ENCODE measurements around the gene DRAM1.

DRAM1 gene, protein sequence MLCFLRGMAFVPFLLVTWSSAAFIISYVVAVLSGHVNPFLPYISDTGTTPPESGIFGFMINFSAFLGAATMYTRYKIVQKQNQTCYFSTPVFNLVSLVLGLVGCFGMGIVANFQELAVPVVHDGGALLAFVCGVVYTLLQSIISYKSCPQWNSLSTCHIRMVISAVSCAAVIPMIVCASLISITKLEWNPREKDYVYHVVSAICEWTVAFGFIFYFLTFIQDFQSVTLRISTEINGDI

DNA sequence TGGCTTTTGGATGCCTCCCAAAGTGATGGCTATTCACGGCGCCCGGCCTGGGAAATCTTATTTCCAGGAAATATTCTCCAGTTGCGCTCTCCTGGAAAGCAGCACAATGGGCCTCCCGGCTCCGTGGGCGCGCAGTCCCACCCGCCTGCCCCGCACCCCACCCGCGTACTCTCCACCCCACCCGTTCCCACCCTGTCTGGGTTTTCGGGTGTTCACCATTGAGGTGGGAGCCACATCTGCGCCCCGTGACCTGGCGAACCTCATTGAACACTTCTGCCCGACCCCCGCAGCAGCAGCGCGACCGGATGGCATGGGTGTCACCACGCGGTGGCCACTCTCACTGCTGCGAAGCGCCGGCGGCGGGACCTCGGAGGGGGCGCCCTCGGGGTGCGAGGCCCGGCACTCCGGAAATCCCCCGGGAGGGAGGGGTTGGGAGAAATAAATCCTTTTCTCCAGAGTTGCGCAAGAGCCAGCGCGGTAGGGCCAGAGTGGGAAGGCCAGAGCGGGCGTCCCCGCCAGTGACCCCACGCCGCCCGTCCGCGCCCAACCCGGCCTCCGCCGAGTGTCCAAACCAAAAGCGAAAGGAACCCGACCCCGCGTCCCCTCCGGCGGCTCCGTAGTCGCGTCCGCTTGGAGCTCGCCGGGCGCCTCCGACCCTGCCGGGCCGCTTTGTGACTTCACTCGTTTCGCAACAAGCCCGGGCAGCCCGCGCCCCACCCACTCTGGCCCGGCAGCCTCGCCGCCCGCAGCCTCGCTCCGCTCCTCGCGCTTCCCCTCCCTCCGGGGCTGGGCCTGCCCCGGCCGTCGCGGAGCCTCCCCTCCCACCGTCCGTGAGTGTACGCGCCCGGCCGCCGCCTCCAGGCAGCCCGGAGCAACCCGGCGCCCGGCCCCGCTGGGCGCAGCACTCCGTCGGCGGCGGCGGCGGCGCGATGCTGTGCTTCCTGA, at the start of gene DRAM1:
DRAM1 (plus strand) TSS at position 720 of the 945 bp plus-strand sequence; CDS start at position 930, 210 bp downstream.
- TF ChIP-seq, protein P1, sequence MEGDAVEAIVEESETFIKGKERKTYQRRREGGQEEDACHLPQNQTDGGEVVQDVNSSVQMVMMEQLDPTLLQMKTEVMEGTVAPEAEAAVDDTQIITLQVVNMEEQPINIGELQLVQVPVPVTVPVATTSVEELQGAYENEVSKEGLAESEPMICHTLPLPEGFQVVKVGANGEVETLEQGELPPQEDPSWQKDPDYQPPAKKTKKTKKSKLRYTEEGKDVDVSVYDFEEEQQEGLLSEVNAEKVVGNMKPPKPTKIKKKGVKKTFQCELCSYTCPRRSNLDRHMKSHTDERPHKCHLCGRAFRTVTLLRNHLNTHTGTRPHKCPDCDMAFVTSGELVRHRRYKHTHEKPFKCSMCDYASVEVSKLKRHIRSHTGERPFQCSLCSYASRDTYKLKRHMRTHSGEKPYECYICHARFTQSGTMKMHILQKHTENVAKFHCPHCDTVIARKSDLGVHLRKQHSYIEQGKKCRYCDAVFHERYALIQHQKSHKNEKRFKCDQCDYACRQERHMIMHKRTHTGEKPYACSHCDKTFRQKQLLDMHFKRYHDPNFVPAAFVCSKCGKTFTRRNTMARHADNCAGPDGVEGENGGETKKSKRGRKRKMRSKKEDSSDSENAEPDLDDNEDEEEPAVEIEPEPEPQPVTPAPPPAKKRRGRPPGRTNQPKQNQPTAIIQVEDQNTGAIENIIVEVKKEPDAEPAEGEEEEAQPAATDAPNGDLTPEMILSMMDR (IDR thresholded peaks at IDR 0.05; ENCODE audit: low read depth, low read length, poor library complexity, severe bottlenecking): no peak
- TF ChIP-seq EZH2phosphoT487 (IDR thresholded peaks at IDR 0.05; ENCODE audit: borderline replicate concordance, low read length): 0 out of 2 replicates have a peak, but pooled peaks have one; percentile 68
- H3K9me3 ChIP-seq (ENCODE audit: control insufficient read depth, insufficient read depth, low read length): no peaks in the 10 kb centered on the region
- no peaks in the 10 kb centered on the region for H3K79me2 ChIP-seq (ENCODE audit: control insufficient read depth, low read length)
- H3K4me1 ChIP-seq (ENCODE audit: control insufficient read depth, low read length): peaks cover 8% of the 10 kb centered on the region
- no peaks in the 10 kb centered on the region for H3K36me3 ChIP-seq (ENCODE audit: control insufficient read depth, low read length)
- no peaks in the 10 kb centered on the region for H3F3A ChIP-seq (ENCODE audit: control insufficient read depth, insufficient read depth)
- no peak within 1 kb of the TSS for H3K27ac ChIP-seq (ENCODE audit: low read depth, low read length)
- peak within 1 kb of the TSS; percentile 60 for H3K4me3 ChIP-seq (ENCODE audit: low read length)
- H3K4me2 ChIP-seq (ENCODE audit: low read length): peak within 1 kb of the TSS; percentile 58
- H3K9me2 ChIP-seq (replicated peaks; ENCODE audit: control insufficient read depth, low read length): no peaks in the 10 kb centered on the region
- no peaks in the 10 kb centered on the region for H4K20me1 ChIP-seq (ENCODE audit: control insufficient read depth, insufficient read depth, low read depth, low read length)
- H3K27me3 ChIP-seq (ENCODE audit: control insufficient read depth, low read length): peaks cover 26% of the 10 kb centered on the region

DNA sequence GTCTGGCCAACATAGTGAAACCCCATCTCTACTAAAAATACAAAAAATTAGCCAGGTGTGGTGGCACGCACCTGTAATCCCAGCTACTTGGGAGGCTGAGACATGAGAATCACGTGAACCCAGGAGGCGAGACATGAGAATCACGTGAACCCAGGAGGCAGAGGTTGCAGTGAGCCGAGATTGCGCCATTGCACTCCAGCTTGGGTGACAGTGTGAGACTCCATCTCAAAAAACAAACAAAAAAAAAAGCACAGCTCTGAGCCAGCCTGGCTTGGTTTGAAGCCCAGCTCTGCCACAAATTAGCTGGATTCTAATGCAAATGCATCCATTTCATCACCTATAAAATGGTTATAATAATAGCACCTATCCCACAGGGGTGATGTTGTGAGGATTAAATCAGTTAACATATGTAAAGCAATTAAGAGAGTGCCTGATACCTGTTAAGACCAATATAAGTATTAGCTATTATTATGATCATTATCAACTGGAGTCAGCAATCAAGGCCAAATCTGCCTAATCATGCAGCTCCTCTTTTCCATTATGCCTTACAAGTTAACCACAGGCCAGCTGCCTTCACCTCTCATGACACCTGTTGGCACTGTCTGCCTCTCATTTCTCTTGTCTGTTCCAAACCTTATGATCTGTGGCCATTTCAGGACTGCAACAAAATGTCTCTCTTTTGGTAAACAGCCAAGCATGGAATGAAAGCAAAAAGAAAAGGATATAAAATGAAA, 48.8 kb upstream of the DRAM1 start:
- Histone ChIP-seq H3K36me3 (ENCODE audit: control insufficient read depth, low read length) (0 out of 2 replicates have a peak, but pooled peaks cover 3% of the 10 kb centered on the region), H3K27me3 (ENCODE audit: control insufficient read depth, low read length) (no peaks in the 10 kb centered on the region), H4K20me1 (ENCODE audit: control insufficient read depth, insufficient read depth, low read depth, low read length) (no peaks in the 10 kb centered on the region), H3K4me2 (ENCODE audit: low read length) (peak overlapping the region; percentile 92), H3K79me2 (ENCODE audit: control insufficient read depth, low read length) (peaks cover 48% of the 10 kb centered on the region), H3K9me3 (ENCODE audit: control insufficient read depth, insufficient read depth, low read length) (no peaks in the 10 kb centered on the region), H3F3A (ENCODE audit: control insufficient read depth, insufficient read depth) (no peaks in the 10 kb centered on the region), H3K4me3 (ENCODE audit: low read length) (peak overlapping the region; percentile 96), H3K4me1 (ENCODE audit: control insufficient read depth, low read length) (peaks cover 47% of the 10 kb centered on the region), H3K27ac (ENCODE audit: low read depth, low read length) (no peak overlapping the region), H3K9me2 (replicated peaks; ENCODE audit: control insufficient read depth, low read length) (no peaks in the 10 kb centered on the region)
- no peak for TF ChIP-seq EZH2phosphoT487 (IDR thresholded peaks at IDR 0.05; ENCODE audit: borderline replicate concordance, low read length)
- TF ChIP-seq, protein P1 (IDR thresholded peaks at IDR 0.05; ENCODE audit: low read depth, low read length, poor library complexity, severe bottlenecking): no peak

DNA sequence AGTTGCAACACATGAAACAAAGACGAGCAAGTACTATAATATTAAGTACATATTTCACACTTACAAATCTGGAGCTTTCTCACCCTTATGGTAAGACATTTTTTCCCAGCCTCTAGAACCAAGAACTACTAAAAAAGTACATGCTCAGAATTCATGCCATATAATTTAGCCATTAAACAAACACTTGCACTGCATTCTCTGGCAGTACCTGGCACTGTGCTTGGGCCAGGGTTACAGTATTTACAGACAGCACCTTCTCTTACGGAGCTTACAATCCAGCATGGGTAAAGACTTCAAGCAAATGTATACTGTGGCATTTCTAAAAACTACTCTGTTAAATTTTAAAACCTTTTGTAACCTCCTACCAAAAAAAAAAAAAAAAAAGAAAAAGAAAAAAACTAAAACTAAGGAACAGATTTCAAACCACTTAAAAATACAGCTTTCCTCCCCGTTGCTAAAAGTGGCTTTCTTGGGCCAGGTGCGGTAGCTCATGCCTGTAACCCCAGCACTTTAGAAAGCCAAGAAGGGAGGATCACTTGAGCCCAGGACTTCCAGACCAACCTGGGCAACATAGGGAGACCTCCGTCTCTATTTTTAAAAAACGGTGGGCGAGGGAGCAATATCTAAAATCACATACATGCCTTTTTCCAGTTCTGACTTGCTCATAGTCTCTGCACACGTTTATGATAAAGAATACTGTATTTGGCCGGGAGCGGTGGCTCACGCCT, 47.6 kb upstream of the DRAM1 start:
- Histone ChIP-seq H3K4me3 (ENCODE audit: low read length) (peak overlapping the region; percentile 96), H4K20me1 (ENCODE audit: control insufficient read depth, insufficient read depth, low read depth, low read length) (no peaks in the 10 kb centered on the region), H3K9me3 (ENCODE audit: control insufficient read depth, insufficient read depth, low read length) (no peaks in the 10 kb centered on the region), H3K27ac (ENCODE audit: low read depth, low read length) (0 out of 2 replicates have a peak overlapping the region, but pooled peaks have one; percentile 16), H3K4me1 (ENCODE audit: control insufficient read depth, low read length) (peaks cover 42% of the 10 kb centered on the region), H3K79me2 (ENCODE audit: control insufficient read depth, low read length) (peaks cover 44% of the 10 kb centered on the region), H3K27me3 (ENCODE audit: control insufficient read depth, low read length) (no peaks in the 10 kb centered on the region), H3K4me2 (ENCODE audit: low read length) (peak overlapping the region; percentile 92), H3F3A (ENCODE audit: control insufficient read depth, insufficient read depth) (no peaks in the 10 kb centered on the region), H3K36me3 (ENCODE audit: control insufficient read depth, low read length) (0 out of 2 replicates have a peak, but pooled peaks cover 3% of the 10 kb centered on the region), H3K9me2 (replicated peaks; ENCODE audit: control insufficient read depth, low read length) (no peaks in the 10 kb centered on the region)
- TF ChIP-seq, protein P1 (IDR thresholded peaks at IDR 0.05; ENCODE audit: low read depth, low read length, poor library complexity, severe bottlenecking): no peak
- no peak for TF ChIP-seq EZH2phosphoT487 (IDR thresholded peaks at IDR 0.05; ENCODE audit: borderline replicate concordance, low read length)
